ENCODE data around the gene DEAF1.

DNA sequence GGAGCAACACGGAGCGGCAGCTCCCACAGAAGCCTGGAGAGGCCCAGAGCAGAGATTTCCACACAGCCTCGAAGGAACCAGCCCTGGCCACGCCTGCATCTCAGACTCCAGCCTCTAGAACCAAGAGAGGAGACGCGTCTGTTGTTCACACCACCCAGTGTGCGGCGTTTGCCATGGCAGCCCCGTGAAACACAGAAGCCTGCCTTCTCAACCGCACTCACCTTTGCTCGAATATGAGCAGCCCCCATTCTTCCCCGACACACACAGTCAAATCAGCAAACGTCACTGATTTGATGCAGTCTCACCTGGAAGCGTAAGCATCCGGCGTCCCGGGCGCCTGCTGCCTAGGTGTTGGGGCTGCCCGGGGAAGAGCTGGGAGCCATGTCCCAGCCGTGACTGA, 38.0 kb upstream of the DEAF1 start:
- TF ChIP-seq CTCF (optimal IDR thresholded peaks at IDR 0.05 in 1 of 3, IDR thresholded peaks at IDR 0.05 in 1 of 3, conservative IDR thresholded peaks at IDR 0.05 in 1 of 3; ENCODE audit: extremely low read depth in 1 of 3, insufficient read depth in 2 of 3, low read length in 3 of 3), result no peak
- TF ChIP-seq EZH2 (IDR thresholded peaks at IDR 0.05; ENCODE audit: low read length), result no peak

Measured in keratinocyte (primary cell).